Measurements from ENCODE around the gene MIA. TPM values are rescaled to one million over a fixed set of nuclear protein-coding genes. Genes with fewer than 3 reads are reported as not detected.

MIA gene
- total and polyA plus RNA-seq, 2 of the 4 experiments (the other 2 are of a cell fraction), result 0.44 TPM; not detected in 1

- no peak for DNase-seq
Observed at GRCh38 chr19:40763963-40764362, 11.4 kb upstream of the MIA start.

More at GRCh38 chr19:40763963-40764362, 11.4 kb upstream of the MIA start:
- Histone ChIP-seq H3K9me3 (ENCODE audit: control insufficient read depth, insufficient read depth, low read length) (no peaks in the 10 kb centered on the region), H2BK120ac (ENCODE audit: low read depth, low read length) (no peak overlapping the region), H2AK9ac (replicated peaks; ENCODE audit: low read depth, low read length, poor library complexity) (no peak overlapping the region), H3K36me3 (ENCODE audit: control insufficient read depth, insufficient read depth, low read length) (peaks cover 75% of the 10 kb centered on the region), H2BK5ac (ENCODE audit: low read depth, low read length, poor library complexity, severe bottlenecking) (no peak overlapping the region), H2BK15ac (ENCODE audit: low read depth, low read length) (no peak overlapping the region), H2AK5ac (ENCODE audit: low read depth, low read length) (no peak overlapping the region), H3K9ac (ENCODE audit: low read depth, low read length) (no peak overlapping the region), H3K9me1 (ENCODE audit: insufficient read depth, low read length) (peaks cover 4% of the 10 kb centered on the region), H3K4ac (ENCODE audit: low read depth, low read length) (no peak overlapping the region), H4K5ac (ENCODE audit: low read depth, low read length) (no peak overlapping the region), H3K4me2 (ENCODE audit: low read depth, low read length) (no peak overlapping the region), H3K23ac (ENCODE audit: low read depth, low read length) (no peak overlapping the region), H3K4me1 (ENCODE audit: control insufficient read depth, insufficient read depth, low read length) (no peaks in the 10 kb centered on the region), H3K27ac (ENCODE audit: insufficient read depth, low read length) (no peak overlapping the region), H3K79me1 (ENCODE audit: low read depth in 1 of 2, low read length in 2 of 2) (peaks cover 26 to 35% of the 10 kb centered on the region in 2 experiments), H2BK20ac (ENCODE audit: low read depth, low read length) (no peak overlapping the region), H3K56ac (ENCODE audit: extremely low read depth, insufficient read depth, low read length) (no peak overlapping the region), H3K4me3 (ENCODE audit: insufficient read depth, low read depth, low read length) (no peak overlapping the region), H3K14ac (replicated peaks; ENCODE audit: low read depth, low read length) (no peak overlapping the region), H3K27me3 (ENCODE audit: control insufficient read depth, insufficient read depth, low read length) (no peaks in the 10 kb centered on the region), H3K18ac (ENCODE audit: low read depth, low read length) (no peak overlapping the region), H2AFZ (replicated peaks; ENCODE audit: low read length, poor library complexity) (no peak overlapping the region), H4K8ac (ENCODE audit: low read depth in 2 of 2, low read length in 2 of 2) (no peak overlapping the region), H4K91ac (ENCODE audit: insufficient read depth, low read depth, low read length) (no peak overlapping the region), H4K20me1 (ENCODE audit: insufficient read depth, low read length) (peaks cover 8% of the 10 kb centered on the region)
- no TSS peak for BruUV-seq (replicated peaks)
- intact Hi-C loops (cut with micrococcal nuclease) (no loop called here), in situ Hi-C loops (cut with MboI; ENCODE audit: low sequenced_read_pairs) (no loop called here), dilution Hi-C loops (cut with HindIII; ENCODE audit: low sequenced_read_pairs, unreplicated experiment) (no loop called here)
- ChIA-PET POLR2A (ENCODE audit: unreplicated experiment) (no interaction called here), CTCF (no interaction called here)
- WGBS, 2 experiments (ENCODE audit: extremely low coverage in 2 of 2, insufficient read length in 1 of 2), result 100% methylated on average over 1 of the region's 10 CpGs; no CpG with 5 or more reads in 1 of the 2 experiments
- ATAC-seq (ENCODE audit: low read depth), result no peak
- no peak for TF ChIP-seq RFX5 (IDR thresholded peaks at IDR 0.05; ENCODE audit: low read depth, low read length)
- TF ChIP-seq CTCF (conservative IDR thresholded peaks at IDR 0.05; ENCODE audit: low read depth, low read length), result no peak
- TF ChIP-seq MAFK (IDR thresholded peaks at IDR 0.05; ENCODE audit: low read depth, low read length), result no peak
- TF ChIP-seq USF2 (IDR thresholded peaks at IDR 0.05; ENCODE audit: low read depth, low read length), result no peak
- TF ChIP-seq FOS (IDR thresholded peaks at IDR 0.05; ENCODE audit: low read depth, low read length), result no peak
- no peak for TF ChIP-seq CEBPB (IDR thresholded peaks at IDR 0.05; ENCODE audit: low read depth, low read length)
- TF ChIP-seq RAD21 (IDR thresholded peaks at IDR 0.05; ENCODE audit: low read length), result no peak
